GM19463 (cell line): ENCODE results near the gene ZDHHC22.
A peak's percentile ranks its signal among the peaks of the same experiment; 100 is the strongest.

Experiments
- ATAC-seq: cut with Tn5 transposase; IDR thresholded peaks from one replicate; pipeline ENCODE4 v1.9.1; 2021; ENCODE audit warnings: mild to moderate bottlenecking, moderate library complexity; ENCODE audit not compliant: unreplicated experiment

ZDHHC22 gene

DNA sequence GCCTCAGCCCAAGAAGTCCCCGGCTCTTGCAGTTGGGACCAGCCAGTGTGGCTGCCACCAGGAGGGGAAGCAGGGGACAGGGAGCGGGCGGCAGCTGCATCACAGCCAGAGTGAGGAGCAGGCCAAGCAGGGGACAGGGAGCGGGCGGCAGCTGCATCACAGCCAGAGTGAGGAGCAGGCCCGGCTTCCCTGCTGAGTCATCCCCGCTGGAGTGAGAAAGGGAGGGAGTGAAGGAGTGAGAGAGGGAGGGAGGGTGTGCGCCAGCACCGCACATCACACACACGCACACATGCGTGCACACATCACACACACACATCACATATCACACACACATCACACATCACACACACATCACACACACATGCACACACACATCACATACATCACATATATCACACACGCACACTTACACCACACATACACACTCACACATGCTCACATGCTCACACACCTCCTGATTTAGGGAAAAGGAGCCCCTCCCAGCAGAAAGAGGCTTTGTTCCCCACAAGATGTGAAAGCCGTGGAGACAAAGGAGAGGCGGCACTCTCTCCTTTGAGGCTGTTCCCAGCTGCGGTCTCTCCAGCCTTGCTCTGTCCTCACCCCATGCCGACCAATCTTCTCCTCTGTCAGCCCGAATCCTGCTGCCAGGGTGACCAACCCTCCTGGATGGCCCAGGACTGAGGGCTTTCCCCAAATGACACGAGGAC, 16.7 kb upstream of the ZDHHC22 start:
- ATAC-seq: no peak

DNA sequence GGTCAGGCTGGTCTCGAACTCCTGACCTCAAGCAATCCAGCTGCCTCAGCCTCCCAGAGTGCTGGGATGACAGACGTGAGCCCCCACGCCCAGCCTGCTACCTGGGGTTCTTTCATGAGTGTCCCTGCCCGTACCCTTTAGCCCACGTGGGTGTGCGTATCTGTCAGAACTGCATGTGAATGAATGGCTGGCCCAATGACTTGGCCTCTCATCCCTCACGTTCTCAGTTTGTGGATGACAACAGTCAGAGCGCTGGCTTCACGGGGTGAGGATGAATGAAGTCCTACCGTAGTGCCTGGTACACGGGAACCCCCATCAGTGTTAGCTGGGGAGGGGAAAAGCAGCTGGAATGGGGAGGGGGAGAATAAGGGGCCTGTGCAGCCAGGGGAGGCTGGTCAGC, 16.1 kb upstream of the ZDHHC22 start:
- ATAC-seq: no peak

DNA sequence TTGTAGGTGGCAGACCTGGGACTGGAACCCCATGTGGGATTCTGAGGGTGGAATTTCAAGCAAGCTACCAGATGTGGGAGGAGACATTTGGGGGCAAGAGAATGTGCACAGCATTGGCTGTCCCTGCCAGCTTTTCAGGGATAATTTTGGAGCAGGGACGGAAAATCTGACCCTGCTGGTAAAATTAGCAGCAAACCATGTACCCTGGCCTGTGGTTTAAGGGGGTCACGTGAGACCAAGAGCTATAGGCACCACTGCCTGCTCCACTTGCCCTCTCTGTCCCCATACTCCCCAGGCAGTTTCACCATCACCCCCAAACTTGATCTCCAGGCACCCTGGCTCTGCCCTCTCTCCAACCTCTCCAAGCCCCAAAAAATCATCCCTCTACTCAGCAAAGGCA, 13.5 kb upstream of the ZDHHC22 start:
- no peak for ATAC-seq

DNA sequence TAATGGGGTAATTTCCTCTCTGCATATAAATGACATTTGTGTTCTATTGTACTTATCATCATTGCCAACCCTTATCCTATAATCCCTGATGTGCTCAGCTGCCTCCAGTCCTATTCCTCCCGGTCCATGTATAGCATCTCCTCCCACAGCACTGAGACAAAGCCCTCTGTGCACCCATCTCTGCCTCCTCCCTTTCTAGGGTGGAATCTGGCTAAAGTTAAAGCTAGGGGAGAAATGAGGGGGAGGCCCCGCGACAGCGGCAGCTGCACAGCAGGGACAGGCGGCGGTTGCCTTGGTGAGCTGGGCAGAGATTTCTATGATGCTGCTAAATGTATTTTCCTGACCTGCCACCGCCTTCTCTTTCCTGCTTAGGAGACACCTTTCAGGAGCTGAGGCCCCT, 12.8 kb upstream of the ZDHHC22 start:
- no peak for ATAC-seq

DNA sequence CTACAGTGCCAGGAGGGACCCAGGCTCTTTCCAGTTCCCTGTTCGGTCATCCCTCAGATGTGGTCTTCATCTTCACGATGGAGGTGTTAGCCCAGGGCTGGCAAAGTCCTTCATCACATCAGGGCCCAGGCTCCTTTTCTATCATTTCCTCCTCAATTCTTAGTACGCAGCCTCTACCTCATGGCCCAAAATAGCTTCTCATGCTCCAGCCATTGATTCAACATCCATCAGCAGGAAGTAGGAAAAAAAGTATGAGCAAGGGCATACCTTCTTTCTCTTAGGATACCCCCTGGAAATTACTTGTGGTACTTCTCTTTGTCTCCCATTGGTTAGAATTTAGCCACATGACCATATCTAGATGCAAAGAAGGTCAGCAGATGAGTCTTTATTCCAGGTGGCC, 12.2 kb upstream of the ZDHHC22 start:
- ATAC-seq: no peak

DNA sequence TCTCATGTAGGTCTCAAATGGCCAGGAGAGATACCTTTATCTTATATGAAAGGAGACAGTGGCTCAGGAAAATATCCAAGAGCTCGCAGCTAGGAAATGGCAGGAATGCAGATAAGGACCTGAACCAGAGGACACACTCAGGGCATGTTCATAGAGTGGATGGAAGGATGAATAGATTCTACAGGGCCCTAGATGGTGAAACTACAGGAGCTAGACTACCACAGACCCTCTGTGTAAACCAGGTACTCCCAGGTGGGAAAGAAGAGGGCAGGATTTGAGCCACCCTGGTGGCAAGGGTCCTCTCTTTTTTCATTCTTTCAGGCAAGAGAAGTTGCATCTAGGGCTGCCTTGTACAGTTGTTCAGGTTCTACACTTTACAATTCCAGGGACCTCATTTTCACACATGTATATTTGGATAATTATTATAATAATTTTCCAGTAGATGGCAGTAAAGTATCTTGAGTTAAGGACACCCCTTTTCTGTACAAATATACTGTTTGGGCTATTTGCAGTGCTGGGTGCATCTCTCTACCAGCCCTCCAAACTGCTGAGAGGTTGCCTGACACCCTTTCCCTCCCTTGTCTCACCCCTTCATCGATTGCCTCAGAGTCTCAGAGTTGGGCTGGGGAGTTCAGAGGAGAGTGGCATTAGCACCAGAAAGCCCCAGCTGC, 10.5 kb upstream of the ZDHHC22 start:
- no peak for ATAC-seq

DNA sequence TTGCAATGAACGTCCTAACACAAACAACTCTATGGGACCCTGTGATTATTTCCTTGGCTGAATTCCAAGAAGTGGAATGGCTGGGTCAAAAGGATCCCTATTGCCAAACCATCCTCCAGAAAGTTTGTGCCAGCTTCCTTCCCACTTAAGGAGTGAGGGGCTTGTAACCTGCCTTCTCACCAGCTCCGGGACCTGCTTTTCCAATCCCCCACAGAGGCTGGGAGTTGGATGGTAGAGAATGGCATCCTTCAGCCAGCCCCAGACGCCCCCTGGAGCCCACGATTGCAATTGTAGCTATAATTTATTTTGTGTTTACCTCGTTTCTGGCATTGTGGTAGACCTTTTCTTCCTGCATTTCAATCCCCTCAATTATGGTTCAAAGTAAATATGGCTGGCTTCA, 9.7 kb upstream of the ZDHHC22 start:
- no peak for ATAC-seq

DNA sequence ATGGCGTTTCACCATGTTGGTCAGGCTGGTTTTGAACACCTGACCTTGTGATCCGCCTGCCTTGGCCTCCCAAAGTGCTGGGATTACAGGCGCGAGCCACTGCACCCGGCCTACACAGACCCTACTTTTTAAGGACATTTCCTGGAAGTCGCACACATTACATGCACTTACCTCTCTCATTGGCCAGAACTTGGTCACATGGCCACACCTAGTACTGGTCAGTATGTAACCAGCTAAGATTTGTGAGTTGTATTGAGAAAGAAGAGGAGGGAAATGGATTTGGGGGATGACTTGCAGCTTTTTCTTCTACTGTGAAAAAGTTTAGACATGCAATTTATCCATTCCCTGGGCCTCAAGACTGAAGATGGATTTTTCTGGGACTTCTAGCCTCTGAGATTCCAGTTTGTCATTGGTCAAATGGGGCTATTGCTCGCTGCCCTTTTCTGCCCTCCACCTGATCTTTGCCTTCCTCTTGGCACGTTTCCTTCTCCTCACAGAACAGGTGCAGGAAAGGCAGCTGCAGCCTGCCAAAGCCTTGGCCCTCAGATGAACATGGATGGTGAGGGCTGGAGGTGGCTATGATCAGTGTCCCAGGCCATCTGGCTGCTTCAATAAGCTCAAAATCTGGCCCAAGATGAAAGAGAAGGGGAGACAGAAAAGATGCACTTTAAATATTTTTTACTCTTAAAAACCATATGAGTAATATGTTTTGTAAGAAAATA, 7.1 kb upstream of the ZDHHC22 start:
- ATAC-seq: no peak

- ATAC-seq: no peak
These were observed 4.6 kb upstream of the ZDHHC22 start for GRCh38 chr14:77145975-77146740.

DNA sequence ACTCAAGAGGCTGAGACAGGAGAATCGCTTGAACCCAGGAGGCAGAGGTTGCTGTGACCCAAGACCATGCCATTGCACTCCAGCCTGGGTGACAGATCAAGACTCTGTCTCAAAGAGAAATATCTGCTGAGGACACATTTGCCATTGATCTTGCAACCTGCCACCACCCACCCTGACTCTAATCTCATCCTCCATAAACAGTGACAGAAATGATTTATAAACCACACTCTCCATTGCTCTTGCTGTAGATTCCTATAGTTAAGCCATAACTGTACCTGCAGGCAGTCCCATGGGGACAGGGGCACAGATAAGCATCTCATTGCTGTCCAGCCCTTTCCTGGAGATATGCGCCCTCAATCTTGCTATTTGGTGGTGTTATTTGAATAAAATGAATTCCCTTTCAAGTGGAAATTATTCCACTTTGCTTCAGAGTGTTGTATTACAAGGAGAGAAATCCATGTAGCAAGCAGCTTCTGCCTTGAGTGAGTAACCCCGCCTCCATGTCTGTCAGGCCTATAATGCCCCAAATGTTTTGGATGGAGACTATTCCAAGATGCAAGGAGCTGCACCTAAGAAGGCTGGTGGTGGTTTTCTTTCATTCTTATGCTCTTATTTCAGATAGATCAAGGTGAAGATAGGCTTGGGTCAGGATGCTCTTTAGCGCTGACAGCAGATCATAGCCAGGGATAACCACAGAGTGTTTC, 3.0 kb upstream of the ZDHHC22 start:
- ATAC-seq: no peak

DNA sequence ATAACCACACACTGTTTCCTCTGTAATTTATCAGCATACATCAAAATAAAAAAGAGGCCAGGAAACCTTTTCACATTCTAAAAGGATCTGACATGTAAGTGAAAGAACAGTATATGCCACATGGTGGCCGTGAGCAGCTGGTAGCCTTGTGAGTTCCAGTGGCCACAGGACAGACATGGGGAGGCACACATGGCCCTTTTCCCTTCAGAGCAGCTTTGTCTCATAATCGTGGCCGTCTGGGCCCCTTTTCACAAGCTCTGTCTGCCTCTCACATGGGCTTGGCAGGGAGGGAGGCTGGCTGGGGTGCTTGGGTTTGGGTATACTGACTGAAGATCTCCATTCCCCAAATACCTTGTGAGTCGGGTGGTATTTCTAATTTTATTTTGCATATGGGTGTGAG, 1.5 kb upstream of the ZDHHC22 start:
- ATAC-seq: no peak

- no peak for ATAC-seq
These were observed 612 bp upstream of the ZDHHC22 start for GRCh38 chr14:77142005-77142800.

DNA sequence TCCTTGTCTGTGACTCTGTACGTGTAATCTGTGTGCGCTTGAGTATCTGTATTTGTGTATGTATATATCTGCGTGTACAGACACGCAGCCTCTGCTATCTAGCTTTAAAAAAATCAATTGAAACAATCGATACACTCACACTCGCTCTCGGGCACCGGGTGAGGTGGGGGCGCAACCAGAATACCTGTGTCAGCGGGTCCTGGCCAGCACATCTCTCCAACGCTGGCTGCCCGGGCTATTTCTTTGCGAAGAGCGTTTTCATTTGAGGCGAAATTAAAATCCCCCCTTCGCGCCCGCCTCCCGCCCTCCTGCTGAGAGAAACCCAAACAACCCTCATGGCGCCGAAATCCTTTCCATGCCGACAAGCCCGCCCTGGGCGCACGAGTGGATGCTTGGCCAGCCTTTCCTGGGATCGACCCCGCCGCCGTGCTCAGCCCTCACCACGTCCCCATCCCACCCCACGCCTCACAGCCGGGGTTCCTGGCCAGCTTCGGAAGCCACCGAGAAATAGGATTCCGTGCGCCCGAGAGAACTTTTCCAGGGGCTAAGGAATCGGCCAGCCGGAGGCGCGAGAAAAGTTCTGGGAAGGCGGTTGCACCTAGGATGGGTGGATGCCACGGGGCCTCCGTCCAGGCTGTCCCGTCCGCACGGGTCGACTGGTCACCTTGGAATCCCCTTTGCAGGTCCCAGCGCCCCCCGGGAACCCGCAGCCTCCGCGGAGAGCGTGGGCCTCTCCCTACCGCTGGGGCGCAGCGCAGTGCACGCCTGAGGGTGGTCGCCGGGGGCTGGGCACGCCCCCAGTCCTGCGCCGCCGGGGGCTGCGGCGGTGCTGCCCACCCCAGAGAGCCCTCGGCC, 1.0 kb downstream of the ZDHHC22 start:
- ATAC-seq: no peak

GRCh38 chr14:77139540-77140358, 1.8 kb downstream of the ZDHHC22 start:
- ATAC-seq: no peak

GRCh38 chr14:77139022-77139421, 2.6 kb downstream of the ZDHHC22 start:
- ATAC-seq: no peak

DNA sequence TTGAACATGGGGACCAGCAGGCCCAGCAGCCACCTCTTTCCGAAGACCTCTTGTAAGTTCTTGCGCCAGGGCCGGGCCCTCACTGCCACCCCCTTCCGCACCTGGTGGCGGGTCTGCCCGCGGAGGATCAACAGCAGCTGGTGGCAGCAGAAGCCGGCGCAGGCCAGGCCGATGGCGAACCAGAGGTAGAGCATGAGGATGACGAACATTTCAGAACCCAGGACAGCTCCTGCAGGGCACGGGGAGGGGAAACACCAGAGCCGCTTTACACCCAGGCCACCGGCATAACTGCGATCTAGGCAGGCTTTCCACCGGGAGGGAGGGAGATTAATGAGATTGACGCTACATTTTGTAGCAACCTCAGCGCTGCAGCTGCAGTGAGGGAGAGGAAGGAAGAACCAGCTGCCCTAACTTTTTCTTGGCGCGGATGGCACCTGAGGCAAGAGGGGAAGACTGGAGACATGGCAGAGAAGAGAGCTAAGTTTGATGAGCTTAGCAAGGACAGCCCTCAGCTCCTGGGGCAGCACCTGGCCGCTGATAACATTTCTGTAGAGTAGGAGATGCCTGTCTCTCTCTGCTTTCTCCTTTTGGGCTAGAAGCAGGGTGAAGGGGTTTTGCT, 7.8 kb downstream of the ZDHHC22 start:
- peak; percentile 76 for ATAC-seq

DNA sequence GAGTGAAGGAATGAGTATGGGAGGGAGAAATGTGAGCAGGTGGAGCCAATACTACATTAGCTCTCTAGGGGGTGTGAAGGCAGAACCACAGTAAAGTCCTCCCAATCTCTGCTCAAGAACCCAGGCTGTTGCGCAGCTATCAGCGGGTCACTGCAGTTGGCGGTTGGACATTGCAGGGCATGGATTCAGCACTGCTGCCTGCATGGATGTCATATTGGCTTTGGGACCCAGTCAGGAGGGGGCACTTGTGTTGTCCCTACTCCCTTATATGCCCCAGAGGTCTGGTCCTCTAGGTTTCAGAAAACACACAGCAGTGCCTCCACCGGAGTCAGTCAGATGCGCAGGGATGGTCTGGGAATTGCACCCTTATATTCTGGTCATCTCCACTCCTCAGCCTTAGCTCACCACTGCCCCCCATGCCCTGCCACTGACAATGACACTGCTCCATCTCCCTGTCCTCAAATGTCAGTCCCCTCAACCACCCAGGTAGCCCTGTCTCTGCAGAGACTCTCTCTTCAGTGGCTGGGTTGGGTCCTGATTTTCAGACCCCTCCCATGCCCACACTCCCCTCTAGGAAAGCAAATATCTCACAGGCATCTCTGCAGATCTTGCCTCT, 9.6 kb downstream of the ZDHHC22 start:
- ATAC-seq: no peak
